Progenitor cell of endocrine pancreas (in vitro differentiated cells): ENCODE measurements around the gene PCCA. TPM values are rescaled to one million over a fixed set of nuclear protein-coding genes. Genes with fewer than 3 reads are reported as not detected.

Experiments used
- DNase-seq: peaks from one replicate; pipeline ENCODE4 v3.0.0; 2021; ENCODE audit warnings: low spot score; ENCODE audit not compliant: unreplicated experiment
- H3K27ac Mint-ChIP-seq: 2 replicates; pipeline ENCODE4 v1.8.0; 2021; ENCODE audit warnings: mild to moderate bottlenecking, moderate library complexity, mixed read lengths
- H3K27me3 Mint-ChIP-seq: 2 replicates; pipeline ENCODE4 v1.8.0; 2021; ENCODE audit warnings: mixed read lengths
- H3K36me3 Mint-ChIP-seq: 2 replicates; pipeline ENCODE4 v1.8.0; 2022; ENCODE audit warnings: mixed read lengths; ENCODE audit not compliant: insufficient read depth
- H3K4me1 Mint-ChIP-seq: 2 replicates; pipeline ENCODE4 v1.8.0; 2021; ENCODE audit warnings: low read depth, mixed read lengths
- H3K4me3 Mint-ChIP-seq: 2 replicates; pipeline ENCODE4 v1.8.0; 2021; ENCODE audit warnings: low read depth, mild to moderate bottlenecking, moderate library complexity, mixed read lengths
- H3K9me3 Mint-ChIP-seq: 2 replicates; pipeline ENCODE4 v1.8.0; 2021; ENCODE audit warnings: low read depth, mixed read lengths
- total RNA-seq: library from RNA; stranded (reverse); gene quantifications from 2 replicates; pipeline ENCODE4 v1.2.1, GENCODE V29; 2021
- TF ChIP-seq, protein P1 (sequence below): fragments of 200-600 bp; sonication (generic); IDR thresholded peaks from one replicate; pipeline ENCODE4 v1.5.0; 2021; ENCODE audit warnings: antibody characterized with exemption, mild to moderate bottlenecking; ENCODE audit not compliant: unreplicated experiment

Gene PCCA
- total RNA-seq, 1 donor from 2014 or later, result 48.1 TPM

GRCh38 chr13:100529666-100530377 lies 440.9 kb downstream of the PCCA start:
- H3K4me3 Mint-ChIP-seq, result no peak overlapping the region
- no peak for DNase-seq
- no peaks in the 10 kb centered on the region for H3K9me3 Mint-ChIP-seq
- peaks cover 7% of the 10 kb centered on the region for H3K4me1 Mint-ChIP-seq
- TF ChIP-seq, protein P1, sequence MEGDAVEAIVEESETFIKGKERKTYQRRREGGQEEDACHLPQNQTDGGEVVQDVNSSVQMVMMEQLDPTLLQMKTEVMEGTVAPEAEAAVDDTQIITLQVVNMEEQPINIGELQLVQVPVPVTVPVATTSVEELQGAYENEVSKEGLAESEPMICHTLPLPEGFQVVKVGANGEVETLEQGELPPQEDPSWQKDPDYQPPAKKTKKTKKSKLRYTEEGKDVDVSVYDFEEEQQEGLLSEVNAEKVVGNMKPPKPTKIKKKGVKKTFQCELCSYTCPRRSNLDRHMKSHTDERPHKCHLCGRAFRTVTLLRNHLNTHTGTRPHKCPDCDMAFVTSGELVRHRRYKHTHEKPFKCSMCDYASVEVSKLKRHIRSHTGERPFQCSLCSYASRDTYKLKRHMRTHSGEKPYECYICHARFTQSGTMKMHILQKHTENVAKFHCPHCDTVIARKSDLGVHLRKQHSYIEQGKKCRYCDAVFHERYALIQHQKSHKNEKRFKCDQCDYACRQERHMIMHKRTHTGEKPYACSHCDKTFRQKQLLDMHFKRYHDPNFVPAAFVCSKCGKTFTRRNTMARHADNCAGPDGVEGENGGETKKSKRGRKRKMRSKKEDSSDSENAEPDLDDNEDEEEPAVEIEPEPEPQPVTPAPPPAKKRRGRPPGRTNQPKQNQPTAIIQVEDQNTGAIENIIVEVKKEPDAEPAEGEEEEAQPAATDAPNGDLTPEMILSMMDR, result no peak
- peaks cover 29% of the 10 kb centered on the region for H3K36me3 Mint-ChIP-seq
- no peak overlapping the region for H3K27ac Mint-ChIP-seq
- H3K27me3 Mint-ChIP-seq, result no peaks in the 10 kb centered on the region

GRCh38 chr13:100530671-100531213 lies 441.8 kb downstream of the PCCA start:
- TF ChIP-seq, protein P1, result no peak

GRCh38 chr13:100532090-100532766 lies 443.3 kb downstream of the PCCA start:
- peaks cover 4% of the 10 kb centered on the region for H3K4me1 Mint-ChIP-seq
- H3K4me3 Mint-ChIP-seq, result no peak overlapping the region
- no peak for DNase-seq
- no peak overlapping the region for H3K27ac Mint-ChIP-seq
- H3K27me3 Mint-ChIP-seq, result no peaks in the 10 kb centered on the region
- TF ChIP-seq, protein P1, result no peak
- peaks cover 28% of the 10 kb centered on the region for H3K36me3 Mint-ChIP-seq
- no peaks in the 10 kb centered on the region for H3K9me3 Mint-ChIP-seq

More at GRCh38 chr13:100530671-100531213, 441.8 kb downstream of the PCCA start:
- Mint-ChIP-seq H3K27me3 (no peaks in the 10 kb centered on the region), H3K9me3 (no peaks in the 10 kb centered on the region), H3K4me1 (peaks cover 4% of the 10 kb centered on the region), H3K36me3 (peaks cover 30% of the 10 kb centered on the region), H3K27ac (no peak overlapping the region), H3K4me3 (no peak overlapping the region)
- DNase-seq, result no peak

GRCh38 chr13:100532836-100533435 lies 444.0 kb downstream of the PCCA start:
- no peaks in the 10 kb centered on the region for H3K9me3 Mint-ChIP-seq
- H3K4me3 Mint-ChIP-seq, result no peak overlapping the region
- H3K27me3 Mint-ChIP-seq, result no peaks in the 10 kb centered on the region
- H3K27ac Mint-ChIP-seq, result no peak overlapping the region
- no peak for DNase-seq
- peaks cover 4% of the 10 kb centered on the region for H3K4me1 Mint-ChIP-seq
- peaks cover 32% of the 10 kb centered on the region for H3K36me3 Mint-ChIP-seq
- TF ChIP-seq, protein P1, result no peak

- H3K27me3 Mint-ChIP-seq, result no peaks in the 10 kb centered on the region
- H3K27ac Mint-ChIP-seq, result no peak overlapping the region
- no peak for DNase-seq
- H3K4me3 Mint-ChIP-seq, result no peak overlapping the region
- no peaks in the 10 kb centered on the region for H3K9me3 Mint-ChIP-seq
- TF ChIP-seq, protein P1, result no peak
- peaks cover 27% of the 10 kb centered on the region for H3K36me3 Mint-ChIP-seq
- H3K4me1 Mint-ChIP-seq, result peaks cover 4% of the 10 kb centered on the region
Observed at GRCh38 chr13:100533588-100534041, 444.7 kb downstream of the PCCA start.
